ENCODE data around the gene NACC1.

DNA sequence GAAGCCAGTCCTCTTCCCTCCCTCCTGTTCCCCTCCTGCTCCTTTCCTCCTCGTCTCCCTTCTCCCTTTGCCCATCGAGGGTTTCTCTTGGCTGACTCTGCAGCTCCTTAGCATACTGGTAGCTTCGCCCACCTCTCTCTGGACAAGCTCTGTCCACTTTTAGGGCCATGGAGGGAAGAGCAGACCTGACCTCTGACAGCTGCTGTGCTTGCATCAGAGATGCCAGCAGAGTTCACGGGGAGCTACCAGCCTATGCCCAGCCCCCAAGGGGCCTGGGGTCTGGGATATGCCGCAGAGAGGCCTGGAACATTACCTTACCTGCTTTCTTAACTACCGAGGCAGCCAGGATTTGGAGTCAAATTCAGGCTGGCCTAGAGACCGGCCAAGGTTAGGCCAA lies 35.1 kb upstream of the NACC1 start:
- TF ChIP-seq, protein P1, sequence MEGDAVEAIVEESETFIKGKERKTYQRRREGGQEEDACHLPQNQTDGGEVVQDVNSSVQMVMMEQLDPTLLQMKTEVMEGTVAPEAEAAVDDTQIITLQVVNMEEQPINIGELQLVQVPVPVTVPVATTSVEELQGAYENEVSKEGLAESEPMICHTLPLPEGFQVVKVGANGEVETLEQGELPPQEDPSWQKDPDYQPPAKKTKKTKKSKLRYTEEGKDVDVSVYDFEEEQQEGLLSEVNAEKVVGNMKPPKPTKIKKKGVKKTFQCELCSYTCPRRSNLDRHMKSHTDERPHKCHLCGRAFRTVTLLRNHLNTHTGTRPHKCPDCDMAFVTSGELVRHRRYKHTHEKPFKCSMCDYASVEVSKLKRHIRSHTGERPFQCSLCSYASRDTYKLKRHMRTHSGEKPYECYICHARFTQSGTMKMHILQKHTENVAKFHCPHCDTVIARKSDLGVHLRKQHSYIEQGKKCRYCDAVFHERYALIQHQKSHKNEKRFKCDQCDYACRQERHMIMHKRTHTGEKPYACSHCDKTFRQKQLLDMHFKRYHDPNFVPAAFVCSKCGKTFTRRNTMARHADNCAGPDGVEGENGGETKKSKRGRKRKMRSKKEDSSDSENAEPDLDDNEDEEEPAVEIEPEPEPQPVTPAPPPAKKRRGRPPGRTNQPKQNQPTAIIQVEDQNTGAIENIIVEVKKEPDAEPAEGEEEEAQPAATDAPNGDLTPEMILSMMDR (conservative IDR thresholded peaks at IDR 0.05; ENCODE audit: low read length): no peak
- no peak for TF ChIP-seq EZH2phosphoT487 (IDR thresholded peaks at IDR 0.05; ENCODE audit: borderline replicate concordance)

Measured in Loucy (cell line).